ENCODE measurements around the gene CAMK1D. TPM values are rescaled to one million over a fixed set of nuclear protein-coding genes. Genes with fewer than 3 reads are reported as not detected.

The CAMK1D gene
- total RNA-seq, 1 experiment from 2014 or later = 10.2 TPM

GRCh38 chr10:12322583-12323131 lies 26.7 kb upstream of the CAMK1D start:
- Mint-ChIP-seq H3K27me3 (ENCODE audit: low read depth) (no peaks in the 10 kb centered on the region), H3K9me3 (no peaks in the 10 kb centered on the region; the same call in 1 of the 2 replicates), H3K27ac (no peak overlapping the region), H3K4me3 (no peak overlapping the region), H3K4me1 (peaks cover 4% of the 10 kb centered on the region; the same call in 1 of the 2 replicates), H3K36me3 (no peaks in the 10 kb centered on the region)
- ATAC-seq = no peak
- ChIA-PET POLR2A (no interaction called here), CTCF (interaction anchor here (1.6 to 1.9 kb wide), 2 partner anchors 26 to 334 kb away, joined by 5 to 10 read pairs; partner anchors contain the start of gene CAMK1D)
- no peak for DNase-seq (ENCODE audit: low spot score)
- TF ChIP-seq, protein P1, sequence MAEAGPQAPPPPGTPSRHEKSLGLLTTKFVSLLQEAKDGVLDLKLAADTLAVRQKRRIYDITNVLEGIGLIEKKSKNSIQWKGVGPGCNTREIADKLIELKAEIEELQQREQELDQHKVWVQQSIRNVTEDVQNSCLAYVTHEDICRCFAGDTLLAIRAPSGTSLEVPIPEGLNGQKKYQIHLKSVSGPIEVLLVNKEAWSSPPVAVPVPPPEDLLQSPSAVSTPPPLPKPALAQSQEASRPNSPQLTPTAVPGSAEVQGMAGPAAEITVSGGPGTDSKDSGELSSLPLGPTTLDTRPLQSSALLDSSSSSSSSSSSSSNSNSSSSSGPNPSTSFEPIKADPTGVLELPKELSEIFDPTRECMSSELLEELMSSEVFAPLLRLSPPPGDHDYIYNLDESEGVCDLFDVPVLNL (CRISPR knock-in tag; IDR thresholded peaks at IDR 0.05; ENCODE audit: borderline replicate concordance, low read depth) = no peak
- TF ChIP-seq, protein P2, sequence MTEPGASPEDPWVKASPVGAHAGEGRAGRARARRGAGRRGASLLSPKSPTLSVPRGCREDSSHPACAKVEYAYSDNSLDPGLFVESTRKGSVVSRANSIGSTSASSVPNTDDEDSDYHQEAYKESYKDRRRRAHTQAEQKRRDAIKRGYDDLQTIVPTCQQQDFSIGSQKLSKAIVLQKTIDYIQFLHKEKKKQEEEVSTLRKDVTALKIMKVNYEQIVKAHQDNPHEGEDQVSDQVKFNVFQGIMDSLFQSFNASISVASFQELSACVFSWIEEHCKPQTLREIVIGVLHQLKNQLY (CRISPR knock-in tag; IDR thresholded peaks at IDR 0.05) = no peak
- TF ChIP-seq, protein P3, sequence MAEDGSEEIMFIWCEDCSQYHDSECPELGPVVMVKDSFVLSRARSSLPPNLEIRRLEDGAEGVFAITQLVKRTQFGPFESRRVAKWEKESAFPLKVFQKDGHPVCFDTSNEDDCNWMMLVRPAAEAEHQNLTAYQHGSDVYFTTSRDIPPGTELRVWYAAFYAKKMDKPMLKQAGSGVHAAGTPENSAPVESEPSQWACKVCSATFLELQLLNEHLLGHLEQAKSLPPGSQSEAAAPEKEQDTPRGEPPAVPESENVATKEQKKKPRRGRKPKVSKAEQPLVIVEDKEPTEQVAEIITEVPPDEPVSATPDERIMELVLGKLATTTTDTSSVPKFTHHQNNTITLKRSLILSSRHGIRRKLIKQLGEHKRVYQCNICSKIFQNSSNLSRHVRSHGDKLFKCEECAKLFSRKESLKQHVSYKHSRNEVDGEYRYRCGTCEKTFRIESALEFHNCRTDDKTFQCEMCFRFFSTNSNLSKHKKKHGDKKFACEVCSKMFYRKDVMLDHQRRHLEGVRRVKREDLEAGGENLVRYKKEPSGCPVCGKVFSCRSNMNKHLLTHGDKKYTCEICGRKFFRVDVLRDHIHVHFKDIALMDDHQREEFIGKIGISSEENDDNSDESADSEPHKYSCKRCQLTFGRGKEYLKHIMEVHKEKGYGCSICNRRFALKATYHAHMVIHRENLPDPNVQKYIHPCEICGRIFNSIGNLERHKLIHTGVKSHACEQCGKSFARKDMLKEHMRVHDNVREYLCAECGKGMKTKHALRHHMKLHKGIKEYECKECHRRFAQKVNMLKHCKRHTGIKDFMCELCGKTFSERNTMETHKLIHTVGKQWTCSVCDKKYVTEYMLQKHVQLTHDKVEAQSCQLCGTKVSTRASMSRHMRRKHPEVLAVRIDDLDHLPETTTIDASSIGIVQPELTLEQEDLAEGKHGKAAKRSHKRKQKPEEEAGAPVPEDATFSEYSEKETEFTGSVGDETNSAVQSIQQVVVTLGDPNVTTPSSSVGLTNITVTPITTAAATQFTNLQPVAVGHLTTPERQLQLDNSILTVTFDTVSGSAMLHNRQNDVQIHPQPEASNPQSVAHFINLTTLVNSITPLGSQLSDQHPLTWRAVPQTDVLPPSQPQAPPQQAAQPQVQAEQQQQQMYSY (CRISPR knock-in tag; IDR thresholded peaks at IDR 0.05) = no peak
- TF ChIP-seq HMGXB4 (CRISPR knock-in tag; IDR thresholded peaks at IDR 0.05) = no peak
- TF ChIP-seq KAT7 (CRISPR knock-in tag; IDR thresholded peaks at IDR 0.05; ENCODE audit: borderline replicate concordance) = no peak
- TF ChIP-seq ZNF423 (CRISPR knock-in tag; IDR thresholded peaks at IDR 0.05) = no peak
- no peak for TF ChIP-seq ZNF138 (CRISPR knock-in tag; conservative IDR thresholded peaks at IDR 0.05)
- no peak for TF ChIP-seq CREB1 (CRISPR knock-in tag; IDR thresholded peaks at IDR 0.05)
- TF ChIP-seq ELF4 (CRISPR knock-in tag; IDR thresholded peaks at IDR 0.05; ENCODE audit: low read depth) = no peak
- TF ChIP-seq MXD4 (CRISPR knock-in tag; IDR thresholded peaks at IDR 0.05; ENCODE audit: borderline replicate concordance) = no peak
- no peak for TF ChIP-seq SMAD3 (CRISPR knock-in tag; IDR thresholded peaks at IDR 0.05; ENCODE audit: borderline replicate concordance)
- TF ChIP-seq, protein P4, sequence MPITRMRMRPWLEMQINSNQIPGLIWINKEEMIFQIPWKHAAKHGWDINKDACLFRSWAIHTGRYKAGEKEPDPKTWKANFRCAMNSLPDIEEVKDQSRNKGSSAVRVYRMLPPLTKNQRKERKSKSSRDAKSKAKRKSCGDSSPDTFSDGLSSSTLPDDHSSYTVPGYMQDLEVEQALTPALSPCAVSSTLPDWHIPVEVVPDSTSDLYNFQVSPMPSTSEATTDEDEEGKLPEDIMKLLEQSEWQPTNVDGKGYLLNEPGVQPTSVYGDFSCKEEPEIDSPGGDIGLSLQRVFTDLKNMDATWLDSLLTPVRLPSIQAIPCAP (CRISPR knock-in tag; IDR thresholded peaks at IDR 0.05) = no peak
- TF ChIP-seq USF1 (CRISPR knock-in tag; IDR thresholded peaks at IDR 0.05) = no peak
- no peak for TF ChIP-seq FOXP1 (CRISPR knock-in tag; IDR thresholded peaks at IDR 0.05; ENCODE audit: borderline replicate concordance)
- TF ChIP-seq CREM (CRISPR knock-in tag; IDR thresholded peaks at IDR 0.05) = no peak
- no peak for TF ChIP-seq TEAD4 (CRISPR knock-in tag; IDR thresholded peaks at IDR 0.05)
- TF ChIP-seq, protein P5, sequence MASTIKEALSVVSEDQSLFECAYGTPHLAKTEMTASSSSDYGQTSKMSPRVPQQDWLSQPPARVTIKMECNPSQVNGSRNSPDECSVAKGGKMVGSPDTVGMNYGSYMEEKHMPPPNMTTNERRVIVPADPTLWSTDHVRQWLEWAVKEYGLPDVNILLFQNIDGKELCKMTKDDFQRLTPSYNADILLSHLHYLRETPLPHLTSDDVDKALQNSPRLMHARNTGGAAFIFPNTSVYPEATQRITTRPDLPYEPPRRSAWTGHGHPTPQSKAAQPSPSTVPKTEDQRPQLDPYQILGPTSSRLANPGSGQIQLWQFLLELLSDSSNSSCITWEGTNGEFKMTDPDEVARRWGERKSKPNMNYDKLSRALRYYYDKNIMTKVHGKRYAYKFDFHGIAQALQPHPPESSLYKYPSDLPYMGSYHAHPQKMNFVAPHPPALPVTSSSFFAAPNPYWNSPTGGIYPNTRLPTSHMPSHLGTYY (CRISPR knock-in tag; IDR thresholded peaks at IDR 0.05) = no peak
- no peak for TF ChIP-seq ESRRA (CRISPR knock-in tag; IDR thresholded peaks at IDR 0.05; ENCODE audit: borderline replicate concordance)
- TF ChIP-seq TP53 (CRISPR knock-in tag; IDR thresholded peaks at IDR 0.05) = no peak
- no peak for TF ChIP-seq FOXJ3 (CRISPR knock-in tag; IDR thresholded peaks at IDR 0.05; ENCODE audit: borderline replicate concordance)

Data from WTC11 (cell line).